HUES64 (cell line): ENCODE results near the gene ATP6V0C.
"Not testable (repeated sequence)": the region's sequence is repeated elsewhere in the genome, so short reads cannot be mapped to it uniquely, and the experiment has no call there.

Experiments
- H3K27ac ChIP-seq: 2 replicates; pipeline ENCODE4 v1.7.0; 2013; ENCODE audit warnings: low read depth, low read length, inconsistent platforms
- H3K27me3 ChIP-seq: 2 replicates; pipeline ENCODE4 v1.6.1; 2013; ENCODE audit warnings: mild to moderate bottlenecking, low read length; ENCODE audit not compliant: insufficient read depth
- H3K36me3 ChIP-seq: 2 replicates; pipeline ENCODE4 v1.6.1; 2013; ENCODE audit warnings: mild to moderate bottlenecking, low read length; ENCODE audit not compliant: insufficient read depth
- H3K4me1 ChIP-seq: 2 replicates; pipeline ENCODE4 v1.6.1; 2013; ENCODE audit warnings: mild to moderate bottlenecking, low read length, moderate library complexity; ENCODE audit not compliant: insufficient read depth
- H3K4me3 ChIP-seq: 2 replicates; pipeline ENCODE4 v1.5.1; 2013; ENCODE audit warnings: mild to moderate bottlenecking, low read length, moderate library complexity
- H3K9ac ChIP-seq: 2 replicates; pipeline ENCODE4 v1.6.1; 2013; ENCODE audit warnings: mild to moderate bottlenecking, low read depth, low read length
- H3K9me3 ChIP-seq: 2 replicates; pipeline ENCODE4 v1.6.1; 2013; ENCODE audit warnings: low read depth, low read length; ENCODE audit not compliant: insufficient read depth
- WGBS: fragments of 150-250, 120-280 bp; methylation state at CpG from one replicate; pipeline ENCODE4 v1.1.7; 2013; ENCODE audit warnings: missing lambda C conversion rate; 5-methylcytosine and 5-hydroxymethylcytosine counted together

Gene ATP6V0C

GRCh38 chr16:2550283-2550878, 36.6 kb downstream of the ATP6V0C start:
- H3K36me3 ChIP-seq, H3K27me3 ChIP-seq, H3K27ac ChIP-seq, H3K9me3 ChIP-seq, H3K9ac ChIP-seq, H3K4me3 ChIP-seq, H3K4me1 ChIP-seq: not testable (repeated sequence)
- WGBS, result no CpG with 5 or more reads among the region's 14 CpGs

DNA sequence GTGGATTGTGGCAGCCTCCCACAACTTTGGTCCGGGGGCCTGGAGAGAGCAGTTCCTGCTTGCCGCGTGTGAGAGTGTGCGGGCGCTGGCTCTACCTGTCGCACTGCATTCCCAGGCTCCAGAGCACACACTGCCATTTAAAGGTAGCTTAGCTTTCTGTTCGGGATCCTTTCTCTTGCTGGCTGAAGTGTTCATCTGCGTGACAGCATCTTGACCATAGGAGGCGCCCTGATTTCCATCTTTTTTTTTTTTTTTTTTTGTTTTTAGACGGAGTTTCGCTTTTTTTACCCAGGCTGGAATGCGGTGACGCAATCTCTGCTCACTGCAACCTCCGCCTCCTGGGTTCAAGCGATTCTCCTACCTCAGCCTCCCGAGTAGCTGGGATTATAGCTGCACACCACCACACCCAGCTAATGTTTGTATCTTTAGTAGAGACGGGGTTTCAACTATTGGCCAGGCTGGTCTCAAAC, 37.7 kb downstream of the ATP6V0C start:
- WGBS, result 64% methylated on average over 10 of the region's 17 CpGs
- H3K4me3 ChIP-seq, H3K4me1 ChIP-seq, H3K9ac ChIP-seq, H3K27ac ChIP-seq, H3K36me3 ChIP-seq, H3K27me3 ChIP-seq, H3K9me3 ChIP-seq: not testable (repeated sequence)

GRCh38 chr16:2554709-2555425, 41.1 kb downstream of the ATP6V0C start:
- not testable (repeated sequence) for H3K9ac ChIP-seq, H3K27me3 ChIP-seq, H3K27ac ChIP-seq, H3K4me1 ChIP-seq, H3K9me3 ChIP-seq, H3K36me3 ChIP-seq, H3K4me3 ChIP-seq
- WGBS, result no CpG with 5 or more reads among the region's 13 CpGs

DNA sequence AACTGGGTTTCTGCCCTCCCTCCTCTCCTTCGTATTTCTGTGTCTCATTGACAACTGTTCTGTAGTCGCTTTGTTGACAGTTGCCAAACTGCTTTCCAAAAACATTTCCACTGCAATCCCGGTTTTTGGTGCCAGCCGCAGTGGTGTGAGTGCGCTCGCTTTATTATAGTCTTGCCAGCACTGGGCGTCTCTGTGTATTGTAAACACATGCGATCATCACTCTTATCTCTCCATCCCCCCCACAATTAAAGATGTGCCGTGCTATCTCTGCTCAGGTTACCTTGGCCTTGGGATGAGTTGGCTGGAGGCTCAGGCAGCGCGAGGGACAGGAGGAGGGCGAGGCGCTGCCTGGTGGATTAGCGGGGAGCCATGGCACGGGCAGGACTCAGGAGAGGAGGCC, 43.4 kb downstream of the ATP6V0C start:
- not testable (repeated sequence) for H3K27ac ChIP-seq, H3K9me3 ChIP-seq, H3K27me3 ChIP-seq, H3K9ac ChIP-seq, H3K4me3 ChIP-seq, H3K4me1 ChIP-seq, H3K36me3 ChIP-seq
- WGBS, result no CpG with 5 or more reads among the region's 15 CpGs

- not testable (repeated sequence) for H3K4me1 ChIP-seq, H3K27ac ChIP-seq, H3K9me3 ChIP-seq, H3K9ac ChIP-seq, H3K4me3 ChIP-seq, H3K27me3 ChIP-seq, H3K36me3 ChIP-seq
- 94% methylated on average over 8 of the region's 17 CpGs for WGBS
Observed at GRCh38 chr16:2560131-2560797, 46.5 kb downstream of the ATP6V0C start.

DNA sequence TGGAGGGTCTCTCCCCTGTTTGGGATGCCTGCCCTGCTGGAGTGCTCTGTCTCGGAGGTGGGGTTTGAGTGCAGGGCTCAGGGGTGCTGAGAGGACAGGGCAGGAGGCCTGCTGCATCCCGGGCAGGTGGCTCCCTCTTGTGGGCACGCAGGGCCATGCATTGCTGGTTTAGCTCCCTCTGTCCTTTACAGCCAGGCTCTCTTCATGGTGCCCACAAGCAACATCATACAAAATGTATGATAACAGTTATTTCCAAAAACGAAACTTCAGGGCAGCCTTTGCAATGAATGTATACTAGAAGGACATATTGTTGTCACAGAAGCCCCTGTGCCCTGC, 47.0 kb downstream of the ATP6V0C start:
- not testable (repeated sequence) for H3K9me3 ChIP-seq, H3K4me3 ChIP-seq, H3K27me3 ChIP-seq, H3K36me3 ChIP-seq, H3K9ac ChIP-seq, H3K4me1 ChIP-seq, H3K27ac ChIP-seq
- 13% methylated on average over 2 of the region's 4 CpGs for WGBS

DNA sequence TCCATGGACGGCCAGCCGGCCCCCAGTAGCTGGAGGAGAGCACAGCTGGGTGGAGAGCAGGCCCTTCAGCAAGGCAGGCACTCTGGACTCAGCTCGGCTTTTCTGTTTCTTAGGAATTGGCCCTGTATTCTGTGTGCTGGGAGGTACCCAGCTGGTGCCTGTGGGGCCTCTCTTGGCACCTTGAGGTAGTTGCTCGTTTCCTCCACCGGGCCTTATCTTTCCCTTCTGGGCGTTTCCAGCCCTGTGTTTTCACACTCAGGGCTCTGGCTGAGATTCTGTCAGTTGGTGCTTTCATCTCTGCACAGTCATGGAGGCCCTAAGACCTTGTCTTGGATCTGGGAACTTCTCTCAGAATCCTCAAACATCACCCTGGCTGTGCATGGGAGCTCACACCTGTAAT, 53.8 kb downstream of the ATP6V0C start:
- H3K4me3 ChIP-seq, H3K9me3 ChIP-seq, H3K36me3 ChIP-seq, H3K27ac ChIP-seq, H3K9ac ChIP-seq, H3K4me1 ChIP-seq, H3K27me3 ChIP-seq: not testable (repeated sequence)
- no CpG with 5 or more reads among the region's 6 CpGs for WGBS

- no CpG with 5 or more reads among the region's 11 CpGs for WGBS
- not testable (repeated sequence) for H3K4me1 ChIP-seq, H3K36me3 ChIP-seq, H3K4me3 ChIP-seq, H3K9ac ChIP-seq, H3K9me3 ChIP-seq, H3K27me3 ChIP-seq, H3K27ac ChIP-seq
Observed at GRCh38 chr16:2568573-2568972, 54.8 kb downstream of the ATP6V0C start.
